K562 (cell line): ENCODE measurements around the gene CCDC192.

Experiments
- ATF7 ChIP-seq: fragments of 450-650 bp; IDR thresholded peaks from 2 replicates; pipeline ENCODE4 v1.7.1; 2014; ENCODE audit warnings: mild to moderate bottlenecking, moderate library complexity
- CTCF ChIP-seq, 3 experiments: IDR thresholded peaks in 2 of 3; conservative IDR thresholded peaks in 1 of 3; 2 replicates each; pipeline ENCODE4 v1.5.1; 2011 to 2012; ENCODE audit warnings: low read length in 3 of 3, mild to moderate bottlenecking in 3 of 3, control low read depth in 2 of 3, improper control_type of control experiment in 1 of 3, inconsistent platforms in 1 of 3, low read depth in 1 of 3, mixed read lengths in 1 of 3, moderate library complexity in 1 of 3; ENCODE audit not compliant: insufficient read depth in 2 of 3
- DMBX1 ChIP-seq: fragments of 250-450 bp; sonication (Bioruptor Pico); IDR thresholded peaks from 2 replicates; pipeline ENCODE4 v1.8.0; 2022; ENCODE audit warnings: inconsistent platforms, mild to moderate bottlenecking, moderate library complexity, borderline replicate concordance
- E2F3 ChIP-seq: fragments of 250-450 bp; sonication (Bioruptor Pico); IDR thresholded peaks from 2 replicates; pipeline ENCODE4 v1.4.0; 2020; ENCODE audit warnings: mild to moderate bottlenecking
- EP300 ChIP-seq: IDR thresholded peaks from 2 replicates; pipeline ENCODE4 v1.6.1; 2012; ENCODE audit warnings: low read length, improper control_type of control experiment
- EZH2 ChIP-seq: IDR thresholded peaks from 2 replicates; pipeline ENCODE4 v1.6.1; 2012; ENCODE audit warnings: low read depth, mild to moderate bottlenecking, inconsistent platforms, low read length, borderline replicate concordance
- HOMEZ ChIP-seq: fragments of 250-450 bp; sonication (Bioruptor Pico); IDR thresholded peaks from 2 replicates; pipeline ENCODE4 v1.4.0; 2020; ENCODE audit warnings: mild to moderate bottlenecking, moderate library complexity
- ILK ChIP-seq: fragments of 450-650 bp; IDR thresholded peaks from 2 replicates; pipeline ENCODE4 v1.6.1; 2016; ENCODE audit warnings: missing genetic modification characterization, low read depth, mild to moderate bottlenecking, missing compliant biosample characterization, moderate library complexity, borderline replicate concordance
- NFE2L1 ChIP-seq: fragments of 450-650 bp; IDR thresholded peaks from 2 replicates; pipeline ENCODE4 v1.6.1; 2016; ENCODE audit warnings: missing genetic modification characterization, low read depth, mild to moderate bottlenecking, missing compliant biosample characterization, moderate library complexity, borderline replicate concordance
- NR4A1 ChIP-seq, 2 experiments: fragments of 250-450 bp in 1 of 2; fragments of 450-650 bp in 1 of 2; sonication (Bioruptor Pico) in 1 of 2; IDR thresholded peaks; 2 replicates each; pipeline versions ENCODE4 v1.4.0 to v1.6.1; 2016 to 2020; ENCODE audit warnings: mild to moderate bottlenecking in 2 of 2, missing compliant biosample characterization in 1 of 2, missing genetic modification characterization in 1 of 2, moderate library complexity in 1 of 2
- POLR2A ChIP-seq: fragments of 450-650 bp; conservative IDR thresholded peaks from 2 replicates; pipeline ENCODE4 v1.6.1; 2016
- TEAD4 ChIP-seq, 2 experiments: sonication (generic) in 1 of 2; formaldehyde crosslinking in 1 of 2; IDR thresholded peaks; 2 replicates each; pipeline versions ENCODE4 v1.6.1 to v1.8.0; 2012 to 2022; ENCODE audit warnings: borderline replicate concordance in 1 of 2, inconsistent platforms in 1 of 2, low read length in 1 of 2, mild to moderate bottlenecking in 1 of 2, missing genetic modification reagents in 1 of 2
- XRCC5 ChIP-seq: fragments of 200-400 bp; formaldehyde crosslinking; IDR thresholded peaks from 2 replicates; pipeline ENCODE4 v1.6.1; 2017; ENCODE audit warnings: low read depth, mild to moderate bottlenecking, low read length

- TF ChIP-seq HOMEZ (CRISPR knock-in tag), result no peak
- no peak for TF ChIP-seq ILK (tag)
- TF ChIP-seq ATF7, result no peak
- no peak for TF ChIP-seq EZH2
- no peak for TF ChIP-seq POLR2A
- no peak for TF ChIP-seq DMBX1
- TF ChIP-seq NFE2L1, result no peak
- TF ChIP-seq EP300, result no peak
- TF ChIP-seq CTCF (IDR thresholded peaks at IDR 0.05 in 2 of 3, conservative IDR thresholded peaks at IDR 0.05 in 1 of 3; ENCODE audit: insufficient read depth in 2 of 3, low read depth in 1 of 3, low read length in 3 of 3), result no peak
- no peak for TF ChIP-seq NR4A1 (CRISPR knock-in tag; IDR thresholded peaks at IDR 0.05)
- no peak for TF ChIP-seq NR4A1 (tag; IDR thresholded peaks at IDR 0.05)
- TF ChIP-seq XRCC5, result no peak
- no peak for TF ChIP-seq E2F3 (CRISPR knock-in tag)
- no peak for TF ChIP-seq TEAD4 (IDR thresholded peaks at IDR 0.05; ENCODE audit: low read length)
- TF ChIP-seq TEAD4 (CRISPR knock-in tag; IDR thresholded peaks at IDR 0.05; ENCODE audit: borderline replicate concordance), result no peak
Observed at GRCh38 chr5:127876384-127876783, 173.2 kb downstream of the CCDC192 start.
